Breast epithelium (tissue), 3 donors: ENCODE measurements around the gene DNM1L.
A peak's percentile ranks its signal among the peaks of the same experiment; 100 is the strongest.

Experiments
- POLR2A ChIP-seq: fragments of 450-650 bp; IDR thresholded peaks from one replicate; pipeline ENCODE4 v1.6.1; 2016; ENCODE audit warnings: antibody characterized with exemption, mild to moderate bottlenecking, moderate library complexity
- TF ChIP-seq, protein P1 (sequence below), 3 donors: fragments of 450-650 bp; IDR thresholded peaks; one replicate each; pipeline ENCODE4 v1.5.1; 2016 to 2017; ENCODE audit warnings: antibody characterized with exemption in 3 of 3, mild to moderate bottlenecking in 3 of 3, moderate library complexity in 3 of 3

- TF ChIP-seq, protein P1, sequence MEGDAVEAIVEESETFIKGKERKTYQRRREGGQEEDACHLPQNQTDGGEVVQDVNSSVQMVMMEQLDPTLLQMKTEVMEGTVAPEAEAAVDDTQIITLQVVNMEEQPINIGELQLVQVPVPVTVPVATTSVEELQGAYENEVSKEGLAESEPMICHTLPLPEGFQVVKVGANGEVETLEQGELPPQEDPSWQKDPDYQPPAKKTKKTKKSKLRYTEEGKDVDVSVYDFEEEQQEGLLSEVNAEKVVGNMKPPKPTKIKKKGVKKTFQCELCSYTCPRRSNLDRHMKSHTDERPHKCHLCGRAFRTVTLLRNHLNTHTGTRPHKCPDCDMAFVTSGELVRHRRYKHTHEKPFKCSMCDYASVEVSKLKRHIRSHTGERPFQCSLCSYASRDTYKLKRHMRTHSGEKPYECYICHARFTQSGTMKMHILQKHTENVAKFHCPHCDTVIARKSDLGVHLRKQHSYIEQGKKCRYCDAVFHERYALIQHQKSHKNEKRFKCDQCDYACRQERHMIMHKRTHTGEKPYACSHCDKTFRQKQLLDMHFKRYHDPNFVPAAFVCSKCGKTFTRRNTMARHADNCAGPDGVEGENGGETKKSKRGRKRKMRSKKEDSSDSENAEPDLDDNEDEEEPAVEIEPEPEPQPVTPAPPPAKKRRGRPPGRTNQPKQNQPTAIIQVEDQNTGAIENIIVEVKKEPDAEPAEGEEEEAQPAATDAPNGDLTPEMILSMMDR (IDR thresholded peaks at IDR 0.05) = peak in 2 of 3 donors; percentile 57 to 59
- no peak for TF ChIP-seq POLR2A
Observed at GRCh38 chr12:32755051-32755653, 76.1 kb downstream of the DNM1L start.
